Activated CD8-positive, alpha-beta memory T cell treated with anti-CD3 and anti-CD28 coated beads for 36 hours (primary cell): ENCODE data around the gene CDC42EP3. TPM values are rescaled to one million over a fixed set of nuclear protein-coding genes. Genes with fewer than 3 reads are reported as not detected.

Source experiments
- CTCF ChIA-PET: fragments of 350-600 bp; sonication (Branson Sonifier 250); formaldehyde crosslinking; loops from one replicate; lab custom pipeline; 2021; ENCODE audit warnings: antibody characterized with exemption; lab: Charles Lee
- POLR2A ChIA-PET: fragments of 350-600 bp; sonication (Branson Sonifier 250); formaldehyde crosslinking; loops from one replicate; lab custom pipeline; 2021; ENCODE audit warnings: antibody characterized with exemption; lab: Charles Lee
- total RNA-seq, 2 experiments: library from RNA; stranded (reverse); gene quantifications; one replicate each; pipeline ENCODE4 v1.2.3, GENCODE V29; 2021

The CDC42EP3 gene
- total RNA-seq, 2 experiments from 2014 or later = 33.3 to 36.5 TPM

DNA sequence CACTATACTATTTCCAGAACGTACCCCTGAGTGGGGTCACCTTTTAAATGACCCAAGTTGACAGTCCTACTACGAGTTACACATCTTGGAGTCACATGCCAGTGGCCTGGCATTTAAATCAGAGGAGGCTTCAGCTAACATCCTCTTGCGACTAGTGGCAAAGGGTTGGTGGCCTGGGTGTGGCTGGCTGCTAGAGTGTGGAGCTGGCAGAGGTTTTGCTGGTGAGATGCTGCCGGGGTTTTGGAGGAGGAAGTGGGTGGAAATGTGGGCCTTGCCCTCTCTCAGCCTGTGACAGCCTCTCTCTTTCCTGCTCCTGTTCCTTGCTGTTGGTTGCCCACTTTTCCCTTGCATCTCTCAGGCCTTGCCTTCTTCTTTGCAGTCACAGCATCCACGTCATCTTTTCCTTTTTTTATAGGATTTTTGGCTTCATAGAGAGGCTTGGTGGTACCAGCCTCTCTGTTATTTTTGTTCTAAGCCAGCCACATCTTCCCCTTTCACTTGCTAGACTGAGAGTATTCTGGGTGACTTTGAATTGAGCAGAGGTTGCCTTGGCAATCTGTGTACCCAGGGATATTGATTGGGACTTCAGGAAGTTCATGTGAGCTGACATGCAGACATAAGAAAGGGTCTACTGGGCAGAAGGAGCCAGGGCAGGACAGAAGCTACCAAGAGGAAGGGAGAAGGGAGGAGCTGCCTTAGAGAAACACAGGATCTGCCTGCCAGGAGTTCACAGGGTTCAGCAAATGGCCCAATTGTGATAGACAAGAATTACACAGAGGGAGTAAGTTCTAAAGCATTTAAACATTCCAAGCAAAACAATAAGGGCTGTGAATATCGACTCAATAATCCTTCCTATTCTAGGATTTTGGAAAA lies 55.4 kb downstream of the CDC42EP3 start:
- POLR2A ChIA-PET = interaction anchor here (0.6 kb wide), 1 partner anchor 12 kb away, joined by 4 read pairs; no protein-coding TSS in a partner anchor

GRCh38 chr2:37614061-37614738 lies 57.2 kb downstream of the CDC42EP3 start:
- ChIA-PET POLR2A (no interaction called here), CTCF (no interaction called here)

More for the DNA sequence above, 55.4 kb downstream of the CDC42EP3 start:
- CTCF ChIA-PET = no interaction called here

GRCh38 chr2:37612382-37612781 lies 59.1 kb downstream of the CDC42EP3 start:
- CTCF ChIA-PET = no interaction called here
- POLR2A ChIA-PET = no interaction called here

DNA sequence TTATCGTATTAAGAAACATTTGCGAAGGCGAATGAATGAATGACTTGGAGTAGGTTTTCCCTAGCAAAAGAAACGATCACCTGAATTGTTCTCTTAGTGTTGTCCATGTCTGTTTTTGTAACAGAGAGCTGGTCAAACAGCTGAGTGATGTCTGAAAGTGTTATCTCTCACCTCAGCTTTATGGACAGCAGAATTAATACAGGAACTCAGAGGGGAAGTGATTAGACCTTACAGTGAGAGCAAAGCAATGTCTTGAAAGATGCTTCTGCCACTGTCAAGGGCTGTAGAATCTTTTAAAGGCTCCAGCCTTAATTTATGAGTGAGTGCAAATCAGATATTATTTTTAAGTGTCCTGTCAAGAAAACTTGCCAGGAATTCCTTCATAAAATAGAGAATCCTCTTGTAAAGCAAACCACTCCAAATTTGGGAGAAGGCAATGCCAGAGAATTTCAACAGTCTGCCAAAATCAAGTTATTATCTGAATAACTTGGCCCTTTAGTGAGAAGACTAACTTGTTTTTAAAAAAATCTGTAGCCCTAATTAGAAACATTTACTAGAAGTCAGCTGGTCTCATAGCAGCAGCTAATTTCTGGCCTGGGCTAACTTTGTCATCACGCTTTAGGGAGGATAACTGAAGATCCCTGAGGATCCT lies 60.7 kb downstream of the CDC42EP3 start:
- ChIA-PET CTCF (interaction anchor here (0.6 kb wide), 1 partner anchor 212 kb away, joined by 4 read pairs; no protein-coding TSS in a partner anchor), POLR2A (no interaction called here)

- POLR2A ChIA-PET = no interaction called here
- CTCF ChIA-PET = interaction anchor here (1.0 kb wide), 1 partner anchor 10 kb away, joined by 4 read pairs; no protein-coding TSS in a partner anchor
Measured at GRCh38 chr2:37609782-37610181, 61.7 kb downstream of the CDC42EP3 start.

DNA sequence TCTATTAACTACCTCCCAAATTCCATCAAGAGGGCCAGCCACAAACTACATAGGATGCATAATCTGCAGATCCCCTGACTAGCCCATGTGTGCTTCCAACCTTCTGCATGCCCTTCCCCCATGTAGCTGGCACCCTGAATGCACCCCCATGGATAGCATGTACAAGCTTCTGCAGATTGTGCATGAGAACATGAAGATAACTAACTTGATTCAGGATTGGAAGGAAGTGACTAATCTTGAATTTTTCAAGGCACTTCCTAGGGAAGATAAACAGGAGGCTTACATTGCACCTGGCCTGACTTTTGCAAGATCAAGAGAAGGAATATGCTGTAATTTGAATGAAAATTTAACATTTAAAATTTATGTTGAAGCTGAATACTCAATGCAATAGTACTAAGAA lies 66.7 kb downstream of the CDC42EP3 start:
- ChIA-PET CTCF (no interaction called here), POLR2A (no interaction called here)

DNA sequence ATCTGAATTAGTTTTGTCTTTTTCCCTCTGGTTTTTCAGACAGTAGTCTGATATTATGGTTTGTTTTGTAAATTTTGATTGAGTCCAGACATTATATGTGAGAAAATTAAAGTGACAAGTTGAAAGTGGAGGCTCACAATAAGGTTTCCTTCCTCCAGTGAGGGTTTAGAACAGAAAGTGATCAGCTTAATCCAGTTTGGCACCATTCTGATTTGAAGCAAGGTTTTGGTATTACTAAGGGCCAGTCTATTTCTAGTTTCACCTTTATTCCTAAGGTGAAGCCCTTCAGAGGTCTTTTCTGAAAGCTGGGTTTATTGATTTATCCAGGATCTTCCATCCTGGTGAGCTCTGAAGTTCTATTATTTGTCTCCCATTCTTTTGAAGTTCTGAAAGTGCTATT lies 68.7 kb downstream of the CDC42EP3 start:
- CTCF ChIA-PET = interaction anchor here (0.9 kb wide), 1 partner anchor 21 kb away, joined by 3 read pairs; no protein-coding TSS in a partner anchor
- POLR2A ChIA-PET = interaction anchor here (1.2 kb wide), 1 partner anchor 16 kb away, joined by 8 read pairs; no protein-coding TSS in a partner anchor

DNA sequence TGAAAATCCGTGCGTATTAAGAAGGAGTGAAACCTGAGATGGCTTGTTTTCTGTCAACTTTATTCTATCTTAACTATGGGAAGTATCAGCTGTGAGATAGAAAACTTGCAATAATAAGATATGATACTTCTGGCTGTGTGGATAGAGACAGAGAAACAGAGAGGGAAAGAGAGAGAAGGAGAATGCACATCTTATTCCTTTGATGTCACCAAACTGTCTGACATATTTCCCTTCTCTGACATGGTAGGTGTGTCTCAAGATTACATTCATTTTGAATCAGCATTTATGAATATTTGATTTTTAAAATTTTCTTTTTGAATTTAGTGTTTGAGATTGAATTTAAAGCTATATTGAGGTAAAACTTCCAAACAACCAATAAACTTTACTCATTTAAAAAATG lies 69.4 kb downstream of the CDC42EP3 start:
- ChIA-PET CTCF (interaction anchor here (0.9 kb wide), 1 partner anchor 22 kb away, joined by 3 read pairs; no protein-coding TSS in a partner anchor), POLR2A (interaction anchor here (1.2 kb wide), 1 partner anchor 15 kb away, joined by 8 read pairs; no protein-coding TSS in a partner anchor)

GRCh38 chr2:37601569-37601968 lies 69.9 kb downstream of the CDC42EP3 start:
- CTCF ChIA-PET = no interaction called here
- POLR2A ChIA-PET = no interaction called here

DNA sequence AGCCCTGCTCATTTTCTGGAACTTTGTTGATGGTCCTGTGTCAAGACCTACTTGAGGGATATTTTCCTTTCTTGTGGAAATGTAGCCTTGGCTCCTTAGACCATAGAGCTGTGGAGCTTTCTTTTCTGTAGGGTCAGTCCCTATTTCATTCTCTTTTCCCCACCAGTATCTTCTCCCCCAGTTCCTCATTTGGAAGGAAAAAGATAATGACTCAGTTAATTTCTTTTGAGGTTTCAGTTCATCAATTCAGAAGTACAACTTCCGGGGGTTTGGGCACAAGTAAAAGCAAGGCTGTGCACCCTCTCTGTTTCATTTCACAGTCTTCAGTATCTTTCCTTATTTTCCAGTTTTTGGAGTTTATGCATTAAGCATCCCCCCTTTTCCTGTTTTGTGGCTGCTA lies 70.7 kb downstream of the CDC42EP3 start:
- CTCF ChIA-PET = interaction anchor here (1.0 to 1.8 kb wide), 2 partner anchors 19 to 23 kb away, joined by 3 to 9 read pairs; no protein-coding TSS in a partner anchor
- POLR2A ChIA-PET = no interaction called here

DNA sequence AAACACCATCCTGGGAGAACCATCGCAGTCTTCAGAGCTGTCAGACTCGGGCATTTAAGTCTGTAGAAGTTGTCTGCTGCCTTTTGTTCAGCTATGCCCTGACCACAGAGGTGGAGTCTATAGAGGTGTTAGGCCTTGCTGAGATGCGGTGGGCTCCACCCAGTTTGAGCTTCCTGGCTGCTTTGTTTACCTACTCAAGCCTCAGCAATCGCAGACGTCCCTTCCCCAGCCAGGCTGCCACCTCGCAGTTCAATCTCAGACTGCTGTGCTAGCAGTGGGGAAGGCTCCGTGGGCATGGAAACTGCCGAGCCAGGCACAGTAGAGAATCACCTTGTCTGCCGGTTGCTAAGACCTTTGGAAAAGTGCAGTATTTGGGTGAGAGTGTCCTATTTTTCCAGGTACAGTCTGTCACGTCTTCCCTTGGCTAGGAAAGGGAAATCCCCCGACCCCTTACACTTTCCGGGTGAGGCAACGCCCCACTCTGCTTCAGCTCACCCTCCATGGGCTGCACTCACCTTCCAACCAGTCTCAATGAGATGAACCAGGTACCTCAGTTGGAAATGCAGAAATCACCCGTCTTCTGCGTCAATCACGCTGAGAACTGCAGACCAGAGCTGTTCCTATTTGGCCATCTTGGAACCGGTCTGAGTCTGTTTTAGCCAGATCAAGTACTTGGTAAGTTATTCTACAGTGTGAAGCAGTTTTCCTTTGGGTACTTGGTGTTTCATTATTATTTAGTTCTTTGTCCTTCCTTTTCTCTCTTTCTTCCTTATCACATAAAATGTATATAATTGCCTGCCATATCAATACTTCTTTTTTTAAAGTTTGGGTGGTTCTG lies 71.5 kb downstream of the CDC42EP3 start:
- ChIA-PET CTCF (interaction anchor here (1.0 to 1.8 kb wide), 3 partner anchors 9 to 23 kb away, joined by 3 to 9 read pairs (median 4); no protein-coding TSS in a partner anchor), POLR2A (no interaction called here)

- CTCF ChIA-PET = no interaction called here
- POLR2A ChIA-PET = interaction anchor here (1.1 kb wide), 1 partner anchor 59 kb away, joined by 3 read pairs; no protein-coding TSS in a partner anchor
Measured at GRCh38 chr2:37593694-37594093, 77.7 kb downstream of the CDC42EP3 start.

DNA sequence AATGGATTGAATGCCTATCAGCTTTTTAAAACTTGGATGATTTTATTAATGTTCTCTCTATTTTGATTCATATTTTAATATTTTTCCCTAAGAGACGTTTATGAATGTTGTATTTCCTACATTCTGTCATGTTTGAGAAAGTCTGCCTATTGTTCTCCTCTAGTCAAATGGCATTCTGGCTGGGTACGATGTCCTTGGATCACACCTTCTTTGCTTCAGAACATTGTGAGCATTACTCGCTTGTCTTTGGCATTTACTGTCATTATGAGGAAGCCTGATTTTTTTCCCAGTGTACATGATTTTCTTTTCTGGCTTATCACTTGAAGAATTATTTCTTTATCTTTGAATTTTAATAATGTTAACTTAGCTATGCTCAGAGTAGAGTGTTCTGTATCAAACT lies 78.4 kb downstream of the CDC42EP3 start:
- ChIA-PET CTCF (interaction anchor here (0.6 to 0.7 kb wide), 3 partner anchors 17 to 155 kb away, joined by 3 read pairs; no protein-coding TSS in a partner anchor), POLR2A (interaction anchor here (1.1 kb wide), 1 partner anchor 60 kb away, joined by 3 read pairs; no protein-coding TSS in a partner anchor)
